Erythroblast (primary cell): Measurements from ENCODE around the gene METRNL.

Source experiments
- GATA1 ChIP-seq: IDR thresholded peaks from 2 replicates; pipeline ENCODE4 v1.6.1; 2011; ENCODE audit warnings: low read depth, mild to moderate bottlenecking, control low read depth, low read length, moderate library complexity
- POLR2A ChIP-seq: IDR thresholded peaks from 2 replicates; pipeline ENCODE4 v1.6.1; 2011; ENCODE audit warnings: mild to moderate bottlenecking, low read length

DNA sequence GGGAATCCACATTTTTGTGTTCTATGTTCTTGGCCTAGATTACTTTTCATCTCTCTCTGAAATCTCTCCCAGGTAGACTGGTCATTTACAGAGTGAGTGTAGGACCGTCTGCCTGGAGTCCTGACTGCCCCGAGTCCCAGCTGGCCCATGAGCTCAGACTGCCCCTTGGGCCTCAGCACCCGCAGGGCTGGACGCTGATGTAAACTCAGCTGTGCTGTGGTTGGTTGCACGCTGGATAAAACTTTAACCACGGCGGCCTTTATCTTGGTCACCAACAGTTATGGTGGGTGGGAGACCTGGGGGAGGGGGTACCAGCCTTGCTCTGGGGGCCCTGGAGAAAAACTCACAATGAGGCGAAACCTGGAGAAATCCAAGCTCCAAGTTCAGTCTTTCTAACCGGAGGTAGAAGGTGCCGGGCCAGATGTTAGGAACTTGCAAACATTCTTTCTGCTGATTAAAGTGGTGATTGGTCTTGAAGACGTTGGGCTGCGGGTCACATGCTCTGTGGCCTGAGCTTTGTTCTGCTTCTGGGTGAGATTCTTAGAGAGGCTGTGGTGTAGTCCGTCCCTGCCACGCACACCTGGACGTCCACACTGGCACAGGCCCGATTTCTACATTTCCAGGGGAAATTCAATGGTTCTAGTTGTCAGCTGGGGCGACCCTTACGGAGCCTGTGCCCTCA, 6.9 kb downstream of the METRNL start:
- TF ChIP-seq POLR2A (no peak), GATA1 (no peak)
